ENCODE measurements around the gene MTARC2. TPM values are rescaled to one million over a fixed set of nuclear protein-coding genes. Genes with fewer than 3 reads are reported as not detected.

MTARC2 gene
- polyA plus RNA-seq, 1 experiment, result 2.9 TPM

- DNase-seq (ENCODE audit: low read depth, low spot score), result no peak
- ChIA-PET CTCF (interaction anchor here (1.4 kb wide), 1 partner anchor 13 kb away, joined by 3 read pairs; no protein-coding TSS in a partner anchor), POLR2A (no interaction called here)
- no peak for TF ChIP-seq CTCF (IDR thresholded peaks at IDR 0.05; ENCODE audit: low read depth, low read length)
- Histone ChIP-seq H3K27me3 (ENCODE audit: control insufficient read depth, insufficient read depth, low read length) (no peaks in the 10 kb centered on the region), H3K27ac (ENCODE audit: low read depth, low read length) (no peak overlapping the region), H3K4me3 (ENCODE audit: low read depth, low read length) (no peak overlapping the region), H3K9me3 (ENCODE audit: control insufficient read depth, insufficient read depth, low read length) (no peaks in the 10 kb centered on the region)
Observed at GRCh38 chr1:220796530-220796929, 48.4 kb downstream of the MTARC2 start.

- Histone ChIP-seq H3K4me3 (ENCODE audit: low read depth, low read length) (no peak overlapping the region), H3K27ac (ENCODE audit: low read depth, low read length) (no peak overlapping the region), H3K9me3 (ENCODE audit: control insufficient read depth, insufficient read depth, low read length) (no peaks in the 10 kb centered on the region), H3K27me3 (ENCODE audit: control insufficient read depth, insufficient read depth, low read length) (no peaks in the 10 kb centered on the region)
- TF ChIP-seq CTCF (IDR thresholded peaks at IDR 0.05; ENCODE audit: low read depth, low read length), result no peak
- ChIA-PET POLR2A (no interaction called here), CTCF (interaction anchor here (1.4 kb wide), 1 partner anchor 13 kb away, joined by 3 read pairs; no protein-coding TSS in a partner anchor)
- DNase-seq (ENCODE audit: low read depth, low spot score), result no peak
Observed at GRCh38 chr1:220797044-220797443, 48.9 kb downstream of the MTARC2 start.

DNA sequence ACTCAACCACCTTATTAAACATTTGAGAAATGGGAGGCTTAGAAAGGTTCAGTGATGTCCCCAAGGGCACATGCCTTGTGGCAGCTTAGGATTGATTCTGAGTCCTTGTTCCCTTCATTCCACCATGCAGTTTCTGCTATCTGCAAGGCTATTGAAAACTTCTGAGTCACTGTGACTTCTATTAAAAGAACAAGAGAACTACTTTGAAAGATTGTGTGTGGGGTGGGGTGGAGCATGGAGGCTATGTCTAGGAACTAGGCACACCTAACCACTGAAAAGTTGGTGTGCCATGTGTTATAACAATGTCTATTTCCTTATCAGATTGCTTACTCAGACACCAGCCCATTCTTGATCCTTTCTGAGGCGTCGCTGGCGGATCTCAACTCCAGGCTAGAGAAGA, 49.4 kb downstream of the MTARC2 start:
- ChIA-PET CTCF (no interaction called here), POLR2A (no interaction called here)
- TF ChIP-seq CTCF (IDR thresholded peaks at IDR 0.05; ENCODE audit: low read depth, low read length), result no peak
- Histone ChIP-seq H3K27me3 (ENCODE audit: control insufficient read depth, insufficient read depth, low read length) (no peaks in the 10 kb centered on the region), H3K9me3 (ENCODE audit: control insufficient read depth, insufficient read depth, low read length) (no peaks in the 10 kb centered on the region), H3K4me3 (ENCODE audit: low read depth, low read length) (no peak overlapping the region), H3K27ac (ENCODE audit: low read depth, low read length) (no peak overlapping the region)
- DNase-seq (ENCODE audit: low read depth, low spot score), result no peak

DNA sequence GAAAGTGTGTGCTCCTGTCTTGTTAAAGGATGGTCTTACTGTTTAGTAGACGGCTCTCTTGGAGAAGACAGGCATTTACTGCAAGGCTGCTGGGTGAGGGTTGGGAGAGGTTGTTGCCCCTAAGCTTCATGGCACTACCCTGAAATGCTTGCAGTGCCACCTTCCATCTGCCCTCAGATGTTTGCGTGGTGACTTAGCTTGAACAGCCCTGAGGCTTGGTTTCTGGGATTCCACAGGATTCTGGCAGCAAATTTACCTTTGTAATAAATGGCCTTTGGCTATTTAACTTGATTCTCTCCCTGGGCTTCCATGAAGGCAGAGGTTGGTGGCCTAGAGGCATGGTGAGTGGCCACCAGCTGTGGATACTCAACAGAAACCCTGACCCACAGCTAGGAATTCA, 50.2 kb downstream of the MTARC2 start:
- Histone ChIP-seq H3K4me3 (ENCODE audit: low read depth, low read length) (no peak overlapping the region), H3K27me3 (ENCODE audit: control insufficient read depth, insufficient read depth, low read length) (no peaks in the 10 kb centered on the region), H3K9me3 (ENCODE audit: control insufficient read depth, insufficient read depth, low read length) (no peaks in the 10 kb centered on the region), H3K27ac (ENCODE audit: low read depth, low read length) (no peak overlapping the region)
- ChIA-PET POLR2A (no interaction called here), CTCF (no interaction called here)
- no peak for TF ChIP-seq CTCF (IDR thresholded peaks at IDR 0.05; ENCODE audit: low read depth, low read length)
- no peak for DNase-seq (ENCODE audit: low read depth, low spot score)

- no peak for DNase-seq (ENCODE audit: low read depth, low spot score)
- H3K27ac ChIP-seq (ENCODE audit: low read depth, low read length), result no peak overlapping the region
- H3K4me3 ChIP-seq (ENCODE audit: low read depth, low read length), result no peak overlapping the region
- TF ChIP-seq CTCF (IDR thresholded peaks at IDR 0.05; ENCODE audit: low read depth, low read length), result no peak
- CTCF ChIA-PET, result interaction anchor here (1.6 kb wide), 1 partner anchor 10 kb away, joined by 5 read pairs; no protein-coding TSS in a partner anchor
- POLR2A ChIA-PET, result no interaction called here
- H3K9me3 ChIP-seq (ENCODE audit: control insufficient read depth, insufficient read depth, low read length), result no peaks in the 10 kb centered on the region
- no peaks in the 10 kb centered on the region for H3K27me3 ChIP-seq (ENCODE audit: control insufficient read depth, insufficient read depth, low read length)
Observed at GRCh38 chr1:220800262-220800661, 52.1 kb downstream of the MTARC2 start.

Data from AG04450 (cell line).